Glutamatergic neuron (in vitro differentiated cells): Measurements from ENCODE around the gene MLLT3. TPM values are rescaled to one million over a fixed set of nuclear protein-coding genes. Genes with fewer than 3 reads are reported as not detected.

Source experiments
- DNase-seq: peaks from one replicate; pipeline ENCODE4 v3.0.0; 2022
- H3K27ac Mint-ChIP-seq: one replicate; pipeline ENCODE4 v1.8.0; 2020; ENCODE audit warnings: mild to moderate bottlenecking, mixed read lengths, inconsistent platforms; ENCODE audit not compliant: unreplicated experiment
- H3K27me3 Mint-ChIP-seq: one replicate; pipeline ENCODE4 v1.8.0; 2020; ENCODE audit warnings: mild to moderate bottlenecking, moderate library complexity, mixed read lengths, inconsistent platforms; ENCODE audit not compliant: unreplicated experiment
- H3K36me3 Mint-ChIP-seq: one replicate; pipeline ENCODE4 v1.8.0; 2020; ENCODE audit warnings: mild to moderate bottlenecking, mixed read lengths, inconsistent platforms; ENCODE audit not compliant: unreplicated experiment
- H3K4me1 Mint-ChIP-seq: one replicate; pipeline ENCODE4 v1.8.0; 2020; ENCODE audit warnings: mild to moderate bottlenecking, low read depth, mixed read lengths, inconsistent platforms; ENCODE audit not compliant: unreplicated experiment
- H3K4me3 Mint-ChIP-seq: one replicate; pipeline ENCODE4 v1.8.0; 2020; ENCODE audit warnings: mild to moderate bottlenecking, mixed read lengths, inconsistent platforms; ENCODE audit not compliant: unreplicated experiment
- H3K9me3 Mint-ChIP-seq: one replicate; pipeline ENCODE4 v1.8.0; 2020; ENCODE audit warnings: mild to moderate bottlenecking, moderate library complexity, mixed read lengths, inconsistent platforms; ENCODE audit not compliant: unreplicated experiment
- total RNA-seq: library from RNA; stranded (reverse); fragmentation: NEBNext Ultra II Directional; extraction: Animal tissue kit (Norgen Biotek cat#: 25700); gene quantifications from one replicate; pipeline ENCODE4 v1.2.1, GENCODE V29; 2021; ENCODE audit not compliant: unreplicated experiment
- TF ChIP-seq, protein P1 (sequence below): fragments of 200-600 bp; sonication (generic); IDR thresholded peaks from one replicate; pipeline ENCODE4 v1.5.0; 2021; ENCODE audit not compliant: partially characterized antibody, unreplicated experiment

The MLLT3 gene
- total RNA-seq, 1 donor from 2014 or later: 11.7 TPM

GRCh38 chr9:20312732-20313131 lies 309.6 kb downstream of the MLLT3 start:
- Mint-ChIP-seq H3K4me3 (no peak overlapping the region), H3K36me3 (peaks cover 4% of the 10 kb centered on the region), H3K27ac (no peak overlapping the region), H3K4me1 (no peaks in the 10 kb centered on the region), H3K9me3 (peaks cover 7% of the 10 kb centered on the region), H3K27me3 (peaks cover 5% of the 10 kb centered on the region)
- DNase-seq: no peak
- TF ChIP-seq, protein P1, sequence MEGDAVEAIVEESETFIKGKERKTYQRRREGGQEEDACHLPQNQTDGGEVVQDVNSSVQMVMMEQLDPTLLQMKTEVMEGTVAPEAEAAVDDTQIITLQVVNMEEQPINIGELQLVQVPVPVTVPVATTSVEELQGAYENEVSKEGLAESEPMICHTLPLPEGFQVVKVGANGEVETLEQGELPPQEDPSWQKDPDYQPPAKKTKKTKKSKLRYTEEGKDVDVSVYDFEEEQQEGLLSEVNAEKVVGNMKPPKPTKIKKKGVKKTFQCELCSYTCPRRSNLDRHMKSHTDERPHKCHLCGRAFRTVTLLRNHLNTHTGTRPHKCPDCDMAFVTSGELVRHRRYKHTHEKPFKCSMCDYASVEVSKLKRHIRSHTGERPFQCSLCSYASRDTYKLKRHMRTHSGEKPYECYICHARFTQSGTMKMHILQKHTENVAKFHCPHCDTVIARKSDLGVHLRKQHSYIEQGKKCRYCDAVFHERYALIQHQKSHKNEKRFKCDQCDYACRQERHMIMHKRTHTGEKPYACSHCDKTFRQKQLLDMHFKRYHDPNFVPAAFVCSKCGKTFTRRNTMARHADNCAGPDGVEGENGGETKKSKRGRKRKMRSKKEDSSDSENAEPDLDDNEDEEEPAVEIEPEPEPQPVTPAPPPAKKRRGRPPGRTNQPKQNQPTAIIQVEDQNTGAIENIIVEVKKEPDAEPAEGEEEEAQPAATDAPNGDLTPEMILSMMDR: no peak

DNA sequence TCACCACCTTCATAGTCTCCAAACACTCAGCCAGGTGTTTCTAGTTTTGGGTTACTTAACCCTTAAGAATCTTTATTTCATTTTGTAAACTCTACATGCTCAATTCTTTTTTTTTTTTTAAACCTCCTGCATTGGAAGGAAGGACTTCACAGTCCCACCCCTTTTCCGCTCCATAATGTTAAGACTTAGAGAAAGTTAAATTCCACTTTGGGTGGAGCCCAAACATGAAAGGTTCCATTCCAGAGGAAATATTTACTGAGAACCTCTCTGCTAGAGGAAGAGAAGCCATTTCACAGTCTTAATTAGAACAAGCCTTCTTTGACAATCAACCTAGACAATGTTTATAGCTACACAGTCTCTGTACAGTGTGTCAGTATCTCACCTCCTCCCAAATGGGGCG lies 312.3 kb downstream of the MLLT3 start:
- no peak overlapping the region for H3K4me3 Mint-ChIP-seq
- TF ChIP-seq, protein P1: no peak
- no peaks in the 10 kb centered on the region for H3K4me1 Mint-ChIP-seq
- DNase-seq: no peak
- H3K9me3 Mint-ChIP-seq: peaks cover 2% of the 10 kb centered on the region
- peaks cover 6% of the 10 kb centered on the region for H3K27me3 Mint-ChIP-seq
- H3K27ac Mint-ChIP-seq: no peak overlapping the region
- peaks cover 3% of the 10 kb centered on the region for H3K36me3 Mint-ChIP-seq

GRCh38 chr9:20309124-20309523 lies 313.2 kb downstream of the MLLT3 start:
- peaks cover 1% of the 10 kb centered on the region for H3K4me1 Mint-ChIP-seq
- H3K4me3 Mint-ChIP-seq: no peak overlapping the region
- H3K27ac Mint-ChIP-seq: no peak overlapping the region
- peaks cover 6% of the 10 kb centered on the region for H3K27me3 Mint-ChIP-seq
- peaks cover 2% of the 10 kb centered on the region for H3K9me3 Mint-ChIP-seq
- no peaks in the 10 kb centered on the region for H3K36me3 Mint-ChIP-seq
- no peak for DNase-seq
- TF ChIP-seq, protein P1: no peak

DNA sequence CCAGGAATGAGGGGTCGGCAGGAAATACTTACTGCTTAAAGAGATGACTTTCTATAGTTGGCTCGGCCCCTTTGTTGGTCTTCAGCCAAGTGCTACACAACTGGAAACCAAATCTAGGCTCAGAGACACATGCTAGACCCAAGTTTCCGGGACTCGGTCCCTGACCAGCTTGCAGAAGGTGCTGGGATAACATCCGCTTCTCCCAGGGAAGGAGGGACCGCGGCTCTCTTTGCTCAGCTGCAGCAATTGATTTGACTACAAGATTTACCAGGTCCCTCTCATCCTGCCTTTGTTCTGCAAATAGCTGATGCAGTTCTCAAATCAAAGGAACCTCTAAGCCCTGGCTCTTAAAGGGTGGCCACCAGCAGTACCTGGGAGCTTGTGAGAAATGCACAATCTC lies 314.7 kb downstream of the MLLT3 start:
- DNase-seq: no peak
- Mint-ChIP-seq H3K36me3 (no peaks in the 10 kb centered on the region), H3K4me3 (no peak overlapping the region), H3K27ac (no peak overlapping the region), H3K9me3 (peaks cover 2% of the 10 kb centered on the region), H3K4me1 (peaks cover 9% of the 10 kb centered on the region), H3K27me3 (peaks cover 5% of the 10 kb centered on the region)
- TF ChIP-seq, protein P1: no peak

DNA sequence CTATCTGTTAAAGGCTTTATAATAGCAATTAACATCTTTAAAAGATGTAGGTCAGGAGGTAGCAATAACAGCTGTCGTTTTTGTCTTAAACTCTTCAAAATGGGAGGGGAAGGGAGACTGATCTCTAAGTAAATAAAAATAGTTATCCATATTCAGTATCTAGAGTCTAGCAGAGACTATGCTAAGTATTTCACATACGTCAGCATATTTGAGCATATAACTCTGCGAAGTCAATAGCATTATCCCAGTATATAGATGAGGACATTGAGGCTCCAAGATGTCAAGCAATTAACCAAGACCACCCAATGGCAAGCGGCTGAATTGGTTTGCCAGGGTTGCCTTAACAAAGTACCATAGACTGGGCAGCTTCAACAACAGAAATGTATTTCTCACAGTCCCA lies 316.8 kb downstream of the MLLT3 start:
- peaks cover 5% of the 10 kb centered on the region for H3K27me3 Mint-ChIP-seq
- peaks cover 13% of the 10 kb centered on the region for H3K4me1 Mint-ChIP-seq
- TF ChIP-seq, protein P1: no peak
- no peak for DNase-seq
- H3K36me3 Mint-ChIP-seq: no peaks in the 10 kb centered on the region
- no peak overlapping the region for H3K27ac Mint-ChIP-seq
- H3K9me3 Mint-ChIP-seq: no peaks in the 10 kb centered on the region
- no peak overlapping the region for H3K4me3 Mint-ChIP-seq
